Urinary bladder (tissue), 4 donors: ENCODE results near the gene NUDT5. TPM values are rescaled to one million over a fixed set of nuclear protein-coding genes. Genes with fewer than 3 reads are reported as not detected.

Experiments
- DNase-seq: peaks from one replicate; pipeline ENCODE4 v3.0.0-alpha.2; 2015; ENCODE audit errors: extremely low spot score
- H3K27ac ChIP-seq: one replicate; pipeline ENCODE4 v1.5.1; 2013; ENCODE audit warnings: low read depth, mild to moderate bottlenecking, moderate library complexity
- H3K36me3 ChIP-seq: one replicate; pipeline ENCODE4 v1.6.1; 2013; ENCODE audit warnings: mild to moderate bottlenecking, moderate library complexity; ENCODE audit not compliant: insufficient read depth
- H3K4me1 ChIP-seq: one replicate; pipeline ENCODE4 v1.6.1; 2013; ENCODE audit warnings: mild to moderate bottlenecking, moderate library complexity; ENCODE audit not compliant: insufficient read depth
- H3K4me3 ChIP-seq: one replicate; pipeline ENCODE4 v1.5.1; 2013; ENCODE audit warnings: low read depth, low read length
- whole genome bisulfite sequencing: extraction: QIAGEN DNeasy Blood & Tissue Kit; methylation state at CpG from one replicate; pipeline ENCODE4 v1.1.7; 2013; 5-methylcytosine and 5-hydroxymethylcytosine counted together
- polyA plus RNA-seq: library from polyadenylated mRNA; stranded (reverse); fragments of 200-250 nt; gene quantifications from one replicate; pipeline ENCODE4 v1.2.3, GENCODE V29; 2013
- total RNA-seq: library from RNA; depleted of rRNA; stranded (reverse); fragments of >200 nt; gene quantifications from one replicate; pipeline ENCODE4 v1.2.3, GENCODE V29; 2014
- donor health status: healthy with polysubstance abuse.
- donor health status: healthy.

NUDT5 gene
- total and polyA plus RNA-seq, 2 donors: 25.0 to 37.4 TPM

GRCh38 chr10:12195281-12195602, 449 bp downstream of the NUDT5 start:
- WGBS: 0% methylated on average over 12 of the region's 12 CpGs
- DNase-seq: no peak

DNA sequence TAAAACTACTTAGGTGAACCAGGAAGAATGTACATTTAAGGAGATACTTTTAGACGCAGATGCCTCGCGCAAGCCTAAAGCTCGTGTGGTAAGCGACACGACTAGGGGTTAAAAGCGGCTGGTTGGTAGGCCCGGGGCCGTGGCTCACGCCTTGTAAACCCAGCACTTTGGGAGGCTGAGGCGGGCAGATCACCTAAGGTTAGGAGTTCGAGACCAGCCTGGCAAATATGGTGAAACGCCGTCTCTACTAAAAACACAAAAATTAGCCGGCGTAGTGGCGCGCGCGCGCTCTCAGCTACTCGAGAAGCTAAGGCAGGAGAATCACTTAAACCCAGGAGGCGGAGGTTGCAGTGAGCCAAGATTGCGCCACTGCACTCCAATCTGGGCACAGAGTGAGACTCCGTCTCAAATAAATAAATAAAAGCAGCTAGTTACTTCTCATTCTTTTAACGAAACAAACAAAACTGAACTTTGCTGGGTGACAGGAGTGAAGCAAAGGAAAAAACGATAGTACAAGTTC, 879 bp downstream of the NUDT5 start:
- 3% methylated on average over 27 of the region's 27 CpGs for WGBS
- DNase-seq: no peak
- Histone ChIP-seq H3K27ac (no peak overlapping the region), H3K4me1 (no peaks in the 10 kb centered on the region), H3K4me3 (peak overlapping the region; percentile 86), H3K36me3 (no peaks in the 10 kb centered on the region)

More at GRCh38 chr10:12195281-12195602, 449 bp downstream of the NUDT5 start:
- no peaks in the 10 kb centered on the region for H3K36me3 ChIP-seq
- peak overlapping the region; percentile 86 for H3K4me3 ChIP-seq
- no peak overlapping the region for H3K27ac ChIP-seq
- no peaks in the 10 kb centered on the region for H3K4me1 ChIP-seq

- DNase-seq: no peak
- WGBS: 79% methylated on average over 5 of the region's 5 CpGs
- Histone ChIP-seq H3K4me1 (no peaks in the 10 kb centered on the region), H3K27ac (no peak overlapping the region), H3K36me3 (no peaks in the 10 kb centered on the region), H3K4me3 (no peak overlapping the region)
Observed at GRCh38 chr10:12193193-12193592, 2.5 kb downstream of the NUDT5 start.

GRCh38 chr10:12191715-12192114, 4.0 kb downstream of the NUDT5 start:
- Histone ChIP-seq H3K4me1 (no peaks in the 10 kb centered on the region), H3K27ac (no peak overlapping the region), H3K36me3 (peaks cover 1% of the 10 kb centered on the region), H3K4me3 (no peak overlapping the region)
- WGBS: 70% methylated on average over 3 of the region's 3 CpGs
- DNase-seq: no peak

DNA sequence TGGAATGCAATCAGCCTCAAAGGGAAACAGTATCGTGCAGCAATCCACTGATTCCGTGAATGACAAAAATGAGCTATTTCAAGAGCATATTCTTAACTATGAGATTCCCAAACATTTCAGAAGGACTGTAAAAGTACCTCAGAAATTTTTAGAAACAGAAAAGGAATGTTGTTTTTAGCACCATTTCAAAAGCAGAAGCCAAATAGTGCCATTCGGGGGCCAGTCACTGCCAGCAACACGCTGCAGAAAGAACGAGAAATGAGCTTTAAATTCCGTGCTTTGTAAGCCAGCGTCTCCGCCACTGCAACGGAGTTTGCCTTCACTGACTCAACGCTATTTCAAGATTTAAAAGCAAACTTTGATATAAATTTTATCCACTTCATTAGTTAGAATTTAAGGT, 6.3 kb downstream of the NUDT5 start:
- H3K36me3 ChIP-seq: peaks cover 3% of the 10 kb centered on the region
- H3K27ac ChIP-seq: no peak overlapping the region
- H3K4me3 ChIP-seq: no peak overlapping the region
- 97% methylated on average over 10 of the region's 10 CpGs for WGBS
- H3K4me1 ChIP-seq: no peaks in the 10 kb centered on the region
- no peak for DNase-seq

GRCh38 chr10:12188656-12189055, 7.0 kb downstream of the NUDT5 start:
- Histone ChIP-seq H3K27ac (no peak overlapping the region), H3K4me1 (no peaks in the 10 kb centered on the region), H3K4me3 (no peak overlapping the region), H3K36me3 (peaks cover 3% of the 10 kb centered on the region)
- WGBS: 83% methylated on average over 6 of the region's 6 CpGs
- DNase-seq: no peak

DNA sequence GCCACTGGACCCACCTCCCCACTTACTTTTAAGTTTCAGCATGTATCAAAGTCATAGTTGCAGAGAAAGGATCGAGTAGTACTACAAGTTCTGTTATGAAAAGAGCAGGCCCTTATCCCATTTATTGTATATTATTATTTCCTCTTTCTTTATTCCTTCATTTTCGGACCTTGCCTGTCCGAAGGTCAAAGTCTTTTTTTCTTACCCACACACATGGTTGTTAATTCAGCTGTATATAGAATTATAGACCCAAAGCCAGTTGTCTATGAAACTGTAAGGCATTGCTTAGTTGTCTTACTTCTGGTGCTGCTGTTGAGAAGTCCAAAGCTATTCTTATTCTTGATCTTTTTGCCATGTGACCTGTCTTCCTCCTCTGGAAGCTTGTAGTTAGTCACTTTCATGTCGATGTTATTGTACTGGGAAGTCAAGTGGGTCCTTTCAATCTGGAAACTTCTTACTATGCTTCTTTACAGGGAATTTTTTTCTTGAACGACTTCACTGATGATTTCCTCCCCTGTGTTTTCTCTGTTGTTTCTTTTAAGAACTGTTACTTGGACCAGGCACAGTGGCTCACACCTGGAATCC, 8.3 kb downstream of the NUDT5 start:
- H3K36me3 ChIP-seq: peaks cover 3% of the 10 kb centered on the region
- no peak for DNase-seq
- 92% methylated on average over 5 of the region's 5 CpGs for WGBS
- H3K4me3 ChIP-seq: no peak overlapping the region
- H3K4me1 ChIP-seq: no peaks in the 10 kb centered on the region
- H3K27ac ChIP-seq: no peak overlapping the region

GRCh38 chr10:12186323-12186722, 9.4 kb downstream of the NUDT5 start:
- DNase-seq: no peak
- H3K4me1 ChIP-seq: no peaks in the 10 kb centered on the region
- H3K4me3 ChIP-seq: no peak overlapping the region
- 90% methylated on average over 8 of the region's 8 CpGs for WGBS
- H3K36me3 ChIP-seq: peaks cover 3% of the 10 kb centered on the region
- no peak overlapping the region for H3K27ac ChIP-seq

- Histone ChIP-seq H3K36me3 (peaks cover 3% of the 10 kb centered on the region), H3K4me1 (no peaks in the 10 kb centered on the region), H3K27ac (no peak overlapping the region), H3K4me3 (no peak overlapping the region)
- no peak for DNase-seq
- 96% methylated on average over 7 of the region's 7 CpGs for WGBS
Observed at GRCh38 chr10:12184165-12184564, 11.5 kb downstream of the NUDT5 start.

GRCh38 chr10:12181065-12181775, 14.5 kb downstream of the NUDT5 start:
- no peak for DNase-seq
- Histone ChIP-seq H3K36me3 (peaks cover 5% of the 10 kb centered on the region), H3K27ac (no peak overlapping the region), H3K4me1 (no peaks in the 10 kb centered on the region), H3K4me3 (no peak overlapping the region)
- WGBS: 90% methylated on average over 13 of the region's 13 CpGs

GRCh38 chr10:12180221-12180974, 15.3 kb downstream of the NUDT5 start:
- 65% methylated on average over 9 of the region's 9 CpGs for WGBS
- Histone ChIP-seq H3K36me3 (peaks cover 5% of the 10 kb centered on the region), H3K4me3 (no peak overlapping the region), H3K4me1 (no peaks in the 10 kb centered on the region), H3K27ac (no peak overlapping the region)
- DNase-seq: no peak

DNA sequence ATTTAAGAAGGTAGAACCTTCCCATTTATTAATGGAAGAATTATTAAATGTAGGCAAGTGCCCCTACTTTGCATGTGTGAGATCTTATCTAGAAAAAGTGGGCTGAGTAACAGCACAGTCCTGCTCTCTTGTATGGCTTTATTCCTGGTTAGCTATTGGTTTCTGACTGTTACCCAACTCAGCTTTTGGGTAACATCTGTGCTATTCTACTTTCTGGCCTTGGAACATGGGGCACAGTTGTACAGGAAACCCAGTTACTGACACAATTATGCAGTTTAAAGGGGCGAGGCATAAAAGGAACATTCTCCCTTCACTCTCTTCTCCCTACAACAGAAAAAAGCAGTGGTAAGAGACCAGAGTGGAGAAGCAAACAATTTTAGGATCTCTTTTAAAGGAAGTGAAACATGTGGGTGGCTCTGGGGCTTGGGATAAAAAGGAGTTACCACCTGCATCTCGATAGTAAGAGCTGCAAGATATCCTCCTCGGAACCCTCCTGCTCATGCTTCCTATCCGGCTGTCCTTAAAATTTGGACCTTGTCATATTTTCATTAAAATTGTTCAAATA, 16.0 kb downstream of the NUDT5 start:
- no peaks in the 10 kb centered on the region for H3K4me1 ChIP-seq
- no peak overlapping the region for H3K27ac ChIP-seq
- 91% methylated on average over 4 of the region's 4 CpGs for WGBS
- no peak overlapping the region for H3K4me3 ChIP-seq
- peaks cover 4% of the 10 kb centered on the region for H3K36me3 ChIP-seq
- no peak for DNase-seq

DNA sequence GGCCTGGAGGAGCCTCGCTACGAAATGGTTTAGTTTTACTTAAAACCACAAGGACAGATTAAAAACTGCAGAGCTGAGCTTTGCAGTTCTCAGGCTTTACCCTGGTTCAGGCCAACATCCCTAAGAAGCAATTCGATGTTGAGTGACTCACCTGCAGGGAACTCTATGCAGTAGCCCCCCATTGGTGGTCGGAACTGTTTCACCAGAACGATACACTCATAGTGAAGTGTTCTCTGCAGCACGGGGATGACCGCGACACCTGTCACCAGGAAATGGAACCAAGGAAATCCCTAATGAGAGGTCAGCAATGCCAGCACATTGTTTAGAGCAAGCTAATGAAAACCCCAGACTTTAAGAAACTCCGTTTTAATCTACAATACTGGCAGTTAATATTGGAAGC, 18.0 kb downstream of the NUDT5 start:
- H3K4me3 ChIP-seq: no peak overlapping the region
- no peak overlapping the region for H3K27ac ChIP-seq
- 92% methylated on average over 9 of the region's 9 CpGs for WGBS
- DNase-seq: no peak
- no peaks in the 10 kb centered on the region for H3K4me1 ChIP-seq
- H3K36me3 ChIP-seq: peaks cover 4% of the 10 kb centered on the region
